Stimulated activated CD4-positive, alpha-beta T cell treated with anti-CD3 and anti-CD28 coated beads, Interleukin-1b, Interleukin-23, amount 100 ng/mL, for 1 hour (primary cell): Measurements from ENCODE around the gene OSBPL5.
"Not testable (repeated sequence)": the region's sequence is repeated elsewhere in the genome, so short reads cannot be mapped to it uniquely, and the experiment has no call there.

Experiments
- DNase-seq, 2 donors: peaks; one replicate each; pipeline ENCODE4 v3.0.0-alpha.2; 2020; ENCODE audit warnings: low read depth in 2 of 2

OSBPL5 gene

GRCh38 chr11:3182462-3182852 lies 17.3 kb upstream of the OSBPL5 start:
- no peak for DNase-seq

- DNase-seq = no peak
Measured at GRCh38 chr11:3181725-3182461, 16.8 kb upstream of the OSBPL5 start.

GRCh38 chr11:3180869-3181268 lies 15.8 kb upstream of the OSBPL5 start:
- DNase-seq = no peak

DNA sequence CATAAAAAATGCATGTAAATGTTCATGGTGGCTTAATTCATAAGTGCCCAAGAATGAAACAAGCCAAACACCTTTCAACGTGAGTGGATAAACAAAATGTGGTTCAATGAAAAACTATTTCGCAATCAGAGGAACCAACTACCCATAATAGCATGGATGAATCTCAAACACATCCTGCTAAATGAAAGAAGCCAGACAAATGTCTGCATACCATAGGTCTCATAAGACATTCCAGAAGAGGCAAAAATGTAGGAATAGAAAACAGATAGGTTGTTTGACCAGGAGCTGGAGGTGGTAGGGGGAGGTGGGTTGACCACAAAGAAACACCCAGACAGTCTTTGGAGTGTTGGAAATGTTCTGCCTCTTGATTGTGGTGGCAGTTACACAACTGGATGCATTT lies 13.2 kb upstream of the OSBPL5 start:
- DNase-seq = no peak

- no peak for DNase-seq
Measured at GRCh38 chr11:3177931-3178330, 12.8 kb upstream of the OSBPL5 start.

DNA sequence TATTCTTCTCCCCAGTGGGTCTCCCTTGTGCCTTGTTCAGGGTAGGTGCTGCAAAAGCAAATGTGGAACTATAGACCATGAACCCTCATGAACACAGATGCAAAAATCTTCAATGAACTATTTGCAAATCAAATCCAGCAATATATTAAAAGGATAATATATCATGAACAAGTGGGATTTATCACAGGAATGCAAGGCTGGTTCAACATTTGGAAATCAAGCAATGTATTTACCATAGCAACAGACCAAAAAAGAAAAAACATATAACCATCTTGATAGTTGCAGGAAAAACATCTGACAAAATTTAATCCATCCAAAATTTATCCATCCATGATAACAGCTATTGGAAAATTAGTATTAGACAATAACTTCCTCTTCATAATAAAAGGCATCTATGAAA lies 11.4 kb upstream of the OSBPL5 start:
- DNase-seq = no peak

- no peak for DNase-seq
Measured at GRCh38 chr11:3175194-3175593, 10.1 kb upstream of the OSBPL5 start.

- no peak for DNase-seq
Measured at GRCh38 chr11:3174387-3174786, 9.3 kb upstream of the OSBPL5 start.

DNA sequence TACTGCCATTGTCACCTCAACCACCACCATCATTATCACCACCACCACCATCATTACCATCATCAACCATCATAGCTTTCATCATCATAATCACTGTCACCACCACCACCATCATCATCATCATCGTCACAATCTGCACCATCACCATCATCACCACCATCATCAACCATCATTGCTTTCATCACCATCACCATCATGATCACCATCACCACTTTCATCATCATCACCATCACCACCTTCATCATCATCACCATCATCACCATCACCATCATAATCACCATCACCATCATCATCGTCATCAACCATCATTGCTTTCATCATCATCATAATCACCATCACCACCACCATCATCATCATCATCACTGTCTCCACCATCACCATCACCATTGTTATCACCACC lies 8.7 kb upstream of the OSBPL5 start:
- no peak for DNase-seq

DNA sequence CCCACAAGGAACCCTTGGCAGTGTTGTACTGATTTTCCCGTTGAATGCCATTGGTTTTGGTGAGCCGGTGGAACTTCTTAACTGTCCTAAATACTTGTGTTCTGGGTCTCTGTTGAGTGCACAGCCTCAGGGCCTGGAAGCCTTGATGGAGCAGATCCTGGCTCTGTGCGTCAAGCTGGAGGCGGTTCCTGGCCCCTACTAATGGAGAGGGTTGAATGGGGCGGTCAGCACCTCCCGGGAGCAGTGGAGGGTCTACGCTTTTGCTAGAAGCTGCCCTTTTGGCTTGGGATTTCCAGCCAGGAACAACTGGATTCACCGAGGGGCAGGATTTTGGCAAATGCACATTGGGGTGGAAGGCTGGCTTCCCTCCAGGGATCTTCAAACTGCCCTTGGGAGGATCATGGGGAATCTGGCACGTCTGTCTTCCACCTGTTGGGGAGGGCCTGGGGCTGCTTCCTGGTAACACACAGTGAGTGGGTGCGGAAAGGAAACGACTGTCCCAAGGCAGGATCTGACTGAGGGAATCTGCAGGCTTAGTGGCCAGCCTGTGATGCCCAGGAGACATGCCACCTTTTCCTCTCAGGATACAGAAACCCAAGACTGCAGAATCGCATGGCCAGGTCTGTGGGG lies 6.9 kb upstream of the OSBPL5 start:
- no peak for DNase-seq

GRCh38 chr11:3170756-3171650 lies 5.9 kb upstream of the OSBPL5 start:
- DNase-seq = no peak

GRCh38 chr11:3170044-3170755 lies 5.1 kb upstream of the OSBPL5 start:
- no peak for DNase-seq

DNA sequence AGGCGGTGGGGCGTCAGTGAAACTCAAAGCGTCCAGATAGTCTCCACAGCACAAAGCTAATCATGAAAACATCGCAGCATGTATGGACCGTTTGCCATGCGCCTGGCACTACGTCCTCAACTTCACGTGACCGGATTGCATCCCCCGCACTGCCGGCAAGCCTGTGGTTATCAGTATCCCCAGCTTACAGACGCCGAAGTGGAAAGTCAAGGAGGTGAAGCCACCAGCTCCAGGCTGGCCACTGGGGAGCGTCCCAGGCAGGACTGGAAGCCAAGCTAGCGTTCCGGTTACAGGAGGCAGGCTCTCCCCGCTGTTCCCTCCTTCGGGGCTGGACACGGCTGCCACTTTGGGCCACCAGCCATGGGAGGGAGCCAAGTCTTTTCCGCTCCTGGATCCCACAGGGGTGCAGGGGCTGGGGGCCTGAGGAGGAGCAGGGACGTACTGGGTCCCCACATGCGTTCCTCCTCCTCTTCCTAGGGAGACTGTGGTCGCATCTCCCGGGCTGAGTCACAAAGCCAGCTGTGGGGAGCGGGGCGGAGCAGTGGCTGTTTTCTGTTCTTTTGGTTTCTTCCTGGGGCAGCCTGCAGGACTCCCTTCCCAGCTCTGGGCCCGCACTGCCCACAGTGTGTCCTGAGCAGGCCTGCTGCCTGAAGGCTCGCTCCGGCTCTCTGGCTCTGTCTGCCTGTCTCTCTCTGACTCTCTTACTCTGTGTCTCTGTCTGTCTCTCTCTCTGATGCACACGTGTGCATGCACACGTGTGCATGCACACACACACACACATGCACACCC lies 4.3 kb upstream of the OSBPL5 start:
- no peak for DNase-seq

GRCh38 chr11:3168742-3169254 lies 3.7 kb upstream of the OSBPL5 start:
- not testable (repeated sequence) for DNase-seq

- no peak for DNase-seq
Measured at GRCh38 chr11:3167143-3168119, 2.3 kb upstream of the OSBPL5 start.

- no peak for DNase-seq
Measured at GRCh38 chr11:3166268-3167142, 1.4 kb upstream of the OSBPL5 start.

DNA sequence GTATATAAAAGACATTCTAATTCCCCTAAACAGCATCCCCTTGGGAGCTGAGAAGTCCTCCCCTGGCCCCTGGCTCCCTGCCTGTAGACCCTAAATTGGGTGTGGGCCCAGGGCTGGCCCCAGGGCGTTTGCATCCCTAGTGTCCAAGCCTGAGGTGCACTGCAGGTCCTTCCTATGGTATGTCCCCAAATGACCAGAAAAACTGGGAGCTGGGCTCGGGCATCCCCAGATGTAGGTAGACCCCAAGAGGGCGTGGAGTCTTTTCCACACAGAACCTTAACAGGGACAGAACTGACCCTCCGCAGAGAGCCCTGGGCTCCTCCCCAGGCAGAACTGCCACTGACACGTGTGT lies 782 bp upstream of the OSBPL5 start:
- DNase-seq = no peak

DNA sequence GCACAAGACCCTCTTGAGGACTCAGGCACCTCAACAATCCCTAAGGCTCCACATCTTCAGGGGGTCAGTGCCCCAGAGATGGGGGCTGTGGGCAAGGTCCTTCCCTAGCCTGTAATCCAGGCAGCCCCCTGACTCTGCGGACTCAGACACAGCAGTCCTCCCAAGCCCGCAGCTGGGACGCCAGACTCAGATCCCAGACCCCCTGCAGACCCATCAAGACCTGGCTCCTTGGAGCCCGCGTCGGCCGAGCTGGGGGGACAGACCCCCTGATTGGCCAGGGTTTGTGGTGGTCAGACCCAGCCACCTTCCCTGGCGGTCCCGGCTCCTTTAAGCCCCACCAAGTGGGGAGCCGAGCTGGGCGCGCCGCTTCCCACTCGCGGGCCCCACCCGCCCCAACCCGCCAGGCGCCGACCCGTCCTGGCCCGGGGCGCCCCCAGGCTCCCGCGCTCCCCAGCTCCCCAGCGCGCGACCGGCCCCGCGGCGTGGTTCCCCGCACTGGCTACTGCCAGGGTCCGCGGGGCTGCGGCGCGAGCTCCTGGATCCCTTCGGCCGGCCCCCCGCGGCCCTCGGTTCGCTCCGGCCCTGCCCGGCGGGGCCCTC lies 458 bp downstream of the OSBPL5 start:
- no peak for DNase-seq
